Measurements from ENCODE around the gene CCR6. TPM values are rescaled to one million over a fixed set of nuclear protein-coding genes. Genes with fewer than 3 reads are reported as not detected.
A peak's percentile ranks its signal among the peaks of the same experiment; 100 is the strongest.

CCR6 gene
- total and polyA plus RNA-seq, 10 donors, result 15.5 to 37.0 (median 19.8) TPM

- H3K27ac ChIP-seq, result peak overlapping the region in 7 of 8 donors; percentile 1 to 89 (median 67)
- TF ChIP-seq CTCF (IDR thresholded peaks at IDR 0.05 in 8 of 11, conservative IDR thresholded peaks at IDR 0.05 in 3 of 11), result no peak
- no peak for TF ChIP-seq POLR2AphosphoS5 (IDR thresholded peaks at IDR 0.05)
- no peak for TF ChIP-seq POLR2A (IDR thresholded peaks at IDR 0.05)
- H3K27me3 ChIP-seq (replicated peaks in 1 of 7), result no peaks in the 10 kb centered on the region
- H3K36me3 ChIP-seq, result peaks cover 0 to 22% (median 0%) of the 10 kb centered on the region in 6 donors
- WGBS, 5 donors, result 75 to 81% (median 77%) methylated on average over 4 of the region's 4 CpGs
- peaks cover 0 to 95% (median 41%) of the 10 kb centered on the region in 6 donors for H3K4me1 ChIP-seq
- H3K4me3 ChIP-seq, result no peak overlapping the region
- DNase-seq, result no peak
- peaks cover 0 to 5% (median 0%) of the 10 kb centered on the region in 8 donors for H3K9me3 ChIP-seq
- intact Hi-C loops (cut with DNase I; ENCODE audit: low total_unique reads), result no loop called here
Observed at GRCh38 chr6:167129562-167129961, 6.7 kb downstream of the CCR6 start.

GRCh38 chr6:167130008-167130677 is 7.2 kb downstream of the CCR6 start:
- DNase-seq, result no peak
- H3K4me3 ChIP-seq, result peak overlapping the region in 1 of 8 donors; percentile 2
- H3K27ac ChIP-seq, result peak overlapping the region in 7 of 8 donors; percentile 1 to 89 (median 67)
- peaks cover 0 to 97% (median 41%) of the 10 kb centered on the region in 6 donors for H3K4me1 ChIP-seq
- H3K9me3 ChIP-seq, result peaks cover 0 to 5% (median 0%) of the 10 kb centered on the region in 8 donors
- WGBS, 5 donors, result 53 to 61% (median 56%) methylated on average over 6 of the region's 6 CpGs
- TF ChIP-seq POLR2AphosphoS5 (IDR thresholded peaks at IDR 0.05) (peak in 1 of 3 donors; percentile 56), POLR2A (IDR thresholded peaks at IDR 0.05) (no peak)
- intact Hi-C loops (cut with DNase I; ENCODE audit: low total_unique reads), result no loop called here
- H3K36me3 ChIP-seq, result peaks cover 0 to 28% (median 0%) of the 10 kb centered on the region in 6 donors
- no peaks in the 10 kb centered on the region for H3K27me3 ChIP-seq (replicated peaks in 1 of 7)

- H3K27me3 ChIP-seq (replicated peaks in 1 of 7), result no peaks in the 10 kb centered on the region
- no peak for DNase-seq
- peak overlapping the region; percentile 1 to 89 (median 58) for H3K27ac ChIP-seq
- peak overlapping the region in 1 of 8 donors; percentile 2 for H3K4me3 ChIP-seq
- peaks cover 0 to 5% (median 0%) of the 10 kb centered on the region in 8 donors for H3K9me3 ChIP-seq
- H3K4me1 ChIP-seq, result peaks cover 0 to 90% (median 39%) of the 10 kb centered on the region in 6 donors
- TF ChIP-seq POLR2AphosphoS5 (IDR thresholded peaks at IDR 0.05), result peak in 1 of 3 donors; percentile 36
- no peak for TF ChIP-seq CTCF (IDR thresholded peaks at IDR 0.05 in 8 of 11, conservative IDR thresholded peaks at IDR 0.05 in 3 of 11)
- peaks cover 0 to 34% (median 0%) of the 10 kb centered on the region in 6 donors for H3K36me3 ChIP-seq
- intact Hi-C loops (cut with DNase I; ENCODE audit: low total_unique reads), result no loop called here
- 83 to 88% (median 85%) methylated on average over 33 of the region's 33 CpGs for WGBS, 5 donors
Observed at GRCh38 chr6:167130712-167131684, 8.1 kb downstream of the CCR6 start.

GRCh38 chr6:167134448-167135328 is 11.8 kb downstream of the CCR6 start:
- 84 to 92% (median 88%) methylated on average over 23 of the region's 23 CpGs for WGBS, 5 donors
- Histone ChIP-seq H3K36me3 (peaks cover 0 to 42% (median 0%) of the 10 kb centered on the region in 6 donors), H3K4me1 (peaks cover 0 to 76% (median 10%) of the 10 kb centered on the region in 6 donors), H3K4me3 (no peak overlapping the region), H3K9me3 (no peaks in the 10 kb centered on the region), H3K27me3 (replicated peaks in 1 of 7) (no peaks in the 10 kb centered on the region), H3K27ac (peak overlapping the region in 1 of 8 donors; percentile 30)
- no peak for TF ChIP-seq POLR2A (IDR thresholded peaks at IDR 0.05)
- TF ChIP-seq POLR2AphosphoS5 (IDR thresholded peaks at IDR 0.05), result peak in 2 of 3 donors; percentile 28 to 34
- DNase-seq, result no peak
- intact Hi-C loops (cut with DNase I; ENCODE audit: low total_unique reads), result no loop called here

Data from spleen (tissue), 11 donors.